Ishikawa (cell line): ENCODE measurements around the gene R3HDML.
A peak's percentile ranks its signal among the peaks of the same experiment; 100 is the strongest.

Source experiments
- CEBPB ChIP-seq: IDR thresholded peaks from 2 replicates; pipeline ENCODE4 v1.6.1; 2012
- CREB1 ChIP-seq: IDR thresholded peaks from 2 replicates; pipeline ENCODE4 v1.6.1; 2012; ENCODE audit warnings: low read depth
- EGR1 ChIP-seq: IDR thresholded peaks from 2 replicates; pipeline ENCODE4 v1.6.1; 2012
- EP300 ChIP-seq: IDR thresholded peaks from 2 replicates; pipeline ENCODE4 v1.6.1; 2012; ENCODE audit warnings: borderline replicate concordance
- FOXM1 ChIP-seq: IDR thresholded peaks from 2 replicates; pipeline ENCODE4 v1.6.1; 2012; ENCODE audit warnings: low read depth, borderline replicate concordance
- MAX ChIP-seq: IDR thresholded peaks from 2 replicates; pipeline ENCODE4 v1.6.1; 2012
- NFIC ChIP-seq: IDR thresholded peaks from 2 replicates; pipeline ENCODE4 v1.6.1; 2012
- RAD21 ChIP-seq: IDR thresholded peaks from 2 replicates; pipeline ENCODE4 v1.6.1; 2012; ENCODE audit warnings: low read depth
- REST ChIP-seq: IDR thresholded peaks from 2 replicates; pipeline ENCODE4 v1.6.1; 2012; ENCODE audit warnings: low read depth, mild to moderate bottlenecking
- TAF1 ChIP-seq: IDR thresholded peaks from 2 replicates; pipeline ENCODE4 v1.6.1; 2012; ENCODE audit warnings: low read depth, mild to moderate bottlenecking
- TCF12 ChIP-seq: IDR thresholded peaks from 2 replicates; pipeline ENCODE4 v1.6.1; 2012; ENCODE audit warnings: low read depth
- TEAD4 ChIP-seq: IDR thresholded peaks from 2 replicates; pipeline ENCODE4 v1.6.1; 2012
- USF1 ChIP-seq: IDR thresholded peaks from 2 replicates; pipeline ENCODE4 v1.6.1; 2012
- YY1 ChIP-seq: IDR thresholded peaks from 2 replicates; pipeline ENCODE4 v1.6.1; 2012; ENCODE audit warnings: low read depth
- ZBTB7A ChIP-seq: IDR thresholded peaks from 2 replicates; pipeline ENCODE4 v1.6.1; 2012; ENCODE audit warnings: low read depth

Gene R3HDML

GRCh38 chr20:44326391-44327159, 10.3 kb upstream of the R3HDML start:
- TF ChIP-seq CREB1 (no peak), FOXM1 (no peak), EP300 (peak; percentile 71), TAF1 (no peak), TCF12 (peak; percentile 84), NFIC (no peak), EGR1 (peak; percentile 41; the same call in 1 of the 2 replicates), TEAD4 (peak; percentile 63)

GRCh38 chr20:44327748-44328147, 9.1 kb upstream of the R3HDML start:
- 0 out of 2 replicates have a peak, but pooled peaks have one; percentile 14 for TF ChIP-seq NFIC

GRCh38 chr20:44328428-44328827, 8.4 kb upstream of the R3HDML start:
- TF ChIP-seq CEBPB (no peak), USF1 (no peak), EP300 (no peak), NFIC (no peak), ZBTB7A (no peak), TAF1 (no peak), TCF12 (no peak), TEAD4 (no peak), REST (no peak), YY1 (no peak), EGR1 (no peak), CREB1 (no peak), FOXM1 (no peak)

- TF ChIP-seq CEBPB (no peak), USF1 (no peak), ZBTB7A (no peak), TEAD4 (no peak), EP300 (no peak), RAD21 (no peak), TAF1 (no peak), TCF12 (no peak), MAX (no peak), NFIC (no peak), YY1 (no peak), CREB1 (no peak)
Measured at GRCh38 chr20:44331201-44331600, 5.6 kb upstream of the R3HDML start.

- TF ChIP-seq TCF12 = no peak
- no peak for TF ChIP-seq MAX
- TF ChIP-seq EGR1 = no peak
- no peak for TF ChIP-seq CREB1
- TF ChIP-seq TEAD4 = no peak
- no peak for TF ChIP-seq CEBPB
- no peak for TF ChIP-seq RAD21
- no peak for TF ChIP-seq EP300
- TF ChIP-seq REST = no peak
- TF ChIP-seq TAF1 = no peak
Measured at GRCh38 chr20:44334306-44334705, 2.5 kb upstream of the R3HDML start.

- TF ChIP-seq TCF12 (no peak), NFIC (no peak), EP300 (no peak), REST (no peak), USF1 (no peak)
Measured at GRCh38 chr20:44334709-44335108, 2.1 kb upstream of the R3HDML start.
